SU-DHL-6 (cell line): ENCODE data around the gene TBX2.

Experiments
- H2AFZ ChIP-seq: fragments of 200-600 bp; sonication (generic); 2 replicates; pipeline ENCODE4 v1.6.1; 2014; ENCODE audit warnings: low read depth, mild to moderate bottlenecking, moderate library complexity, mixed read lengths, antibody characterized with exemption, low read length; ENCODE audit not compliant: severe bottlenecking
- H3F3A ChIP-seq: fragments of 200-600 bp; shearing (Covaris generic); 2 replicates; pipeline ENCODE4 v1.6.0; 2016; ENCODE audit warnings: antibody characterized with exemption, mild to moderate bottlenecking; ENCODE audit not compliant: insufficient read depth
- H3K27ac ChIP-seq: fragments of 200-600 bp; sonication (generic); 2 replicates; pipeline ENCODE4 v1.5.1; 2016; ENCODE audit warnings: low read depth, mild to moderate bottlenecking, low read length, moderate library complexity, mixed read lengths
- H3K27me3 ChIP-seq: fragments of 200-600 bp; sonication (generic), shearing (Covaris generic); 2 replicates; pipeline ENCODE4 v1.6.0; 2014; ENCODE audit warnings: mild to moderate bottlenecking, low read length
- H3K36me3 ChIP-seq: fragments of 200-600 bp; sonication (generic); 2 replicates; pipeline ENCODE4 v1.6.1; 2014; ENCODE audit warnings: mild to moderate bottlenecking, low read length, mixed read lengths
- H3K4me2 ChIP-seq: fragments of 300-600, 200-600 bp; shearing (Covaris generic), sonication (generic); 2 replicates; pipeline ENCODE4 v1.6.0; 2014; ENCODE audit warnings: low read length, low read depth, mild to moderate bottlenecking; ENCODE audit not compliant: poor library complexity, severe bottlenecking
- H3K4me3 ChIP-seq: fragments of 200-600 bp; sonication (generic); 2 replicates; pipeline ENCODE4 v1.5.1; 2014; ENCODE audit warnings: antibody characterized with exemption, low read length, mild to moderate bottlenecking, mixed read lengths; ENCODE audit not compliant: insufficient read depth, poor library complexity, severe bottlenecking
- H3K79me2 ChIP-seq: fragments of 200-600 bp; sonication (generic); 2 replicates; pipeline ENCODE4 v1.6.1; 2014; ENCODE audit warnings: mild to moderate bottlenecking, low read length, moderate library complexity; ENCODE audit not compliant: insufficient read depth
- H3K9ac ChIP-seq: fragments of 200-600 bp; sonication (generic); 2 replicates; pipeline ENCODE4 v1.7.0; 2014; ENCODE audit warnings: mild to moderate bottlenecking, low read length
- H3K9me2 ChIP-seq: fragments of 200-600 bp; sonication (generic); replicated peaks from 2 replicates; pipeline ENCODE4 v1.6.1; 2014; ENCODE audit warnings: low read length; ENCODE audit not compliant: insufficient read depth
- H3K9me3 ChIP-seq: fragments of 200-600 bp; sonication (generic); 2 replicates; pipeline ENCODE4 v1.6.1; 2014; ENCODE audit warnings: low read length, mixed read lengths; ENCODE audit not compliant: insufficient read depth
- H4K20me1 ChIP-seq: fragments of 200-600 bp; sonication (generic); 2 replicates; pipeline ENCODE4 v1.6.1; 2014; ENCODE audit warnings: low read depth, mild to moderate bottlenecking, antibody characterized with exemption, low read length, moderate library complexity, mixed read lengths
- CTCF ChIP-seq: fragments of 200-600 bp; sonication (generic); IDR thresholded peaks from one replicate; pipeline ENCODE4 v1.5.1; 2017; ENCODE audit warnings: antibody characterized with exemption, mild to moderate bottlenecking, low read length, moderate library complexity; ENCODE audit not compliant: insufficient read depth, poor library complexity, severe bottlenecking
- EZH2phosphoT487 ChIP-seq: fragments of 200-600 bp; sonication (generic), shearing (Covaris generic); conservative IDR thresholded peaks from 2 replicates; pipeline ENCODE4 v1.6.1; 2018; ENCODE audit warnings: mild to moderate bottlenecking, antibody characterized with exemption, low read length, moderate library complexity, mixed read lengths

The TBX2 gene

GRCh38 chr17:61371606-61372005 is 28.0 kb upstream of the TBX2 start:
- H3K27ac ChIP-seq, result no peak overlapping the region
- no peaks in the 10 kb centered on the region for H3K9me2 ChIP-seq
- H3K9ac ChIP-seq, result no peak overlapping the region
- TF ChIP-seq EZH2phosphoT487, result no peak
- TF ChIP-seq CTCF, result no peak
- H3K79me2 ChIP-seq, result no peaks in the 10 kb centered on the region
- H2AFZ ChIP-seq, result no peak overlapping the region
- H3F3A ChIP-seq, result no peaks in the 10 kb centered on the region
- no peak overlapping the region for H3K4me3 ChIP-seq
- no peaks in the 10 kb centered on the region for H4K20me1 ChIP-seq
- H3K4me2 ChIP-seq, result no peak overlapping the region
- no peaks in the 10 kb centered on the region for H3K27me3 ChIP-seq
- H3K36me3 ChIP-seq, result no peaks in the 10 kb centered on the region
- no peaks in the 10 kb centered on the region for H3K9me3 ChIP-seq

- no peaks in the 10 kb centered on the region for H3K9me3 ChIP-seq
- H3K36me3 ChIP-seq, result no peaks in the 10 kb centered on the region
- no peaks in the 10 kb centered on the region for H3K27me3 ChIP-seq
- H3K9ac ChIP-seq, result no peak overlapping the region
- H2AFZ ChIP-seq, result no peak overlapping the region
- H3K27ac ChIP-seq, result no peak overlapping the region
- no peak overlapping the region for H3K4me2 ChIP-seq
- H3F3A ChIP-seq, result no peaks in the 10 kb centered on the region
- H3K9me2 ChIP-seq, result no peaks in the 10 kb centered on the region
- H3K79me2 ChIP-seq, result no peaks in the 10 kb centered on the region
- H4K20me1 ChIP-seq, result no peaks in the 10 kb centered on the region
- TF ChIP-seq CTCF (no peak), EZH2phosphoT487 (no peak)
- no peak overlapping the region for H3K4me3 ChIP-seq
Observed at GRCh38 chr17:61372436-61372835, 27.2 kb upstream of the TBX2 start.

GRCh38 chr17:61376931-61377838 is 22.5 kb upstream of the TBX2 start:
- Histone ChIP-seq H3K9me3 (no peaks in the 10 kb centered on the region), H3K79me2 (no peaks in the 10 kb centered on the region), H2AFZ (no peak overlapping the region), H3K4me2 (no peak overlapping the region), H4K20me1 (no peaks in the 10 kb centered on the region), H3K27ac (no peak overlapping the region), H3K27me3 (no peaks in the 10 kb centered on the region), H3K9me2 (no peaks in the 10 kb centered on the region), H3F3A (no peaks in the 10 kb centered on the region), H3K9ac (no peak overlapping the region), H3K4me3 (no peak overlapping the region), H3K36me3 (no peaks in the 10 kb centered on the region)
- no peak for TF ChIP-seq EZH2phosphoT487
